ENCODE data around the gene PDGFC. TPM values are rescaled to one million over a fixed set of nuclear protein-coding genes. Genes with fewer than 3 reads are reported as not detected.

Gene PDGFC, protein sequence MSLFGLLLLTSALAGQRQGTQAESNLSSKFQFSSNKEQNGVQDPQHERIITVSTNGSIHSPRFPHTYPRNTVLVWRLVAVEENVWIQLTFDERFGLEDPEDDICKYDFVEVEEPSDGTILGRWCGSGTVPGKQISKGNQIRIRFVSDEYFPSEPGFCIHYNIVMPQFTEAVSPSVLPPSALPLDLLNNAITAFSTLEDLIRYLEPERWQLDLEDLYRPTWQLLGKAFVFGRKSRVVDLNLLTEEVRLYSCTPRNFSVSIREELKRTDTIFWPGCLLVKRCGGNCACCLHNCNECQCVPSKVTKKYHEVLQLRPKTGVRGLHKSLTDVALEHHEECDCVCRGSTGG
- 26.8 TPM for total RNA-seq
- long read RNA-seq, full-length matches to known transcripts = 4 of 12 reads
- long read RNA-seq, partial matches to known transcripts = 0 of 12 reads
- long read RNA-seq, other reads (novel, unspliced or antisense) = 8 of 12 reads

DNA sequence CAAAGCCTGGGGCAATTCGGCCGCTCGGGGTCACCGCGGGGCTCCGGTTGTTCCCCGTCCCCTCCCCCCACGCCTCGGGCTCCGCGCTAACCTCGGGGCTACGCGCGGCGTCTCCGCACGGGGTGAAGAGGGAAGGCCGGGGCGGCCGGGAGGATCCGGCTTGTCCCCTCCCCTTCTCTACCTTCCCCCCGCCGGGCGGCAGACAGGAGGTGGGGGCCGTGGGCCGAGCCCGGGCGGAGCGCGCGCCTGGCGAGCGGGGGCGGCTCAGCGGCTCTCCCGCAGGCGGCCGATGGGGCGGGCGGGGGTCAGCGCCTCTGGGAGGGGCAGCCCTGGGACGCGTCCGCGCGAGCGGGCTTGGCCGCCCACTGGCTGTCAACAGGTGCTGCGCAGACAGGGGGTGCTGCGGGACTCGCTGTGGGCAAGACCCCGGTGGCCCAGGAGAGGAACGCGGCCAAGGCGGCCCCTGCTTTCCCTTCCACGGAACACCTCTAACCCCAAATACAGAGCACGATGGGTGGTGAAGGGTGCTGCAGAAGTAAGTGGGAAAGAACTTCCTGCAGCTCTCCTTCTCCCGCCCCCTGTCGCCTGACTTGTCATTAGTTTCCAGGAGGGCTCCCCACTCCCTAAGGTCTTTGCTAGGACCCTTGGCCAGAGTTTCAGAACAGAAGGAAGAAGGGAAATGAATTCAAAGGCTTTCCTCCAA lies at the start of gene PDGFC:
PDGFC (minus strand) TSS at position 124 of the 703 bp plus-strand sequence. CDS start 896 bp downstream, outside the sequence.
- peak; percentile 94 for DNase-seq (ENCODE audit: low spot score)

- DNase-seq (ENCODE audit: low spot score) = no peak
Measured at GRCh38 chr4:157020882-157021281, 49.3 kb upstream of the PDGFC start.

DNA sequence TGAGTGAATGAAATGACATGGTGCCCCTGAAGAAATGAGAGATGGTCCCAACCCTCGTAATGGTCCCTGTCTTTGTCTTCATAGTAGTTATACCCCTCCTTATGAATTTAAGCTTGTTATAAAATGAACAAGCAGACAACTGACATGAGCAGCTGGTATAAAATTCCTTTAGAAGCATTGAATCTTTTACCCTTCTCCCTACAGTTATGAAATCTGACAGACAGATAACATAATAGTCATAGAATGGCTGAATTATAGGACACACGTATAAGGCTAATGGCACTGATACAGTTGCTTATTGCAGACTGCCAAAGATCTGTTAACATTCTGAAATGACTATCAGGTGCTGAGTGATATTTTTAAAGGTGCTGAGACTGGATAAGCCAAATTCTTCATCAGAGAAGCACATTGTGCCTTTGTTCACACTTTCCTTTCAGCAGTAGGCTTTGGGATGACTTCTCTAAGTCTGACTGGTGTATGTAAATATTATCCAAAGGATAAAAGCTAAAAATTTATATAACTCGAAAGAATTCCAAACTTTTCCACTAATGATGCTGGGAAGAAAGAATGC lies 47.4 kb upstream of the PDGFC start:
- no peak for DNase-seq (ENCODE audit: low spot score)

DNA sequence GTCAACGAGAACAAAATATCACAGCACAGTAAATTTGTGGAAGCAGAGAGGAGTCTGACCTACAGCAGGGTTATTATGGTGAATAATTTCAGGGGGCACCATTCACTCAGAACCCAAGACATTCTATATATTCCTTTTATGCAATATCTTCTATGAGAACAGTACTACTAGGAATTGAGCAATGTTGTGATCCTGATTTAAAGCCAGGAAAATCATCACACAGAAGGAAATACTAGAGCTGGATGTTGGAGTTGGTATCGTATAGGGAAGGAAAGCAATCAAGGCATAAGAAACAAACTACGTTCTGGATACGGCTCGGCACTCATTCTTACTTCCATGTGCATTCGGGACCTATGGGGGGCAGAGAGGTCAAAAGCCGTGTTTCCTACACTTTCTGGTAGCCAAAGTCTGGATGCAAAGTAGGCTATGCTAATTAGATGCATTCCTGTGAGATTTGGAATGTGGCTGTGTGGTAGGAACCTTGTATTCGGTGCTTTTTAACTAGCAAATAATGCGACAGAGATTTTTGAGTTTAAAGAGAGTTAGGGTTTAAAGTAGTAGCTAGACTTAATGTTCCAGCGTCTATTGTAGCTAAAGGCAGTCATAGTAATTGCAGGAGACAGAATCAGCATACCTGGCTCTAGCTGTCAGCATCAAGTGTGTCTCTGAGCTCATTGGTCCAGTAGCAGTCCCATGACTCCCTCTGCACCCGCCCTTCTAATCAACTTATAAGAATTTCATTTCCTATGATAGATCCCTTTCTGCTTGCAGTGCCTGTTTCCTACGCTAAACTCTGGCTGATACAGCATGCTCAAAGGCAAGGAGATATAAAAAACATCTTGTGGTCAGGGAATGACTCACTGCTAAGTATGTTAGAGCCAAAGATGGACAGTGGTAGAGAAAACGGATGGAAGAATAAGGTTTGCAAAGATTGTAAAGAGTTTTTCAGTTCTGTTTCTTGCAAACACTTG lies 43.3 kb upstream of the PDGFC start:
- DNase-seq (ENCODE audit: low spot score) = no peak

DNA sequence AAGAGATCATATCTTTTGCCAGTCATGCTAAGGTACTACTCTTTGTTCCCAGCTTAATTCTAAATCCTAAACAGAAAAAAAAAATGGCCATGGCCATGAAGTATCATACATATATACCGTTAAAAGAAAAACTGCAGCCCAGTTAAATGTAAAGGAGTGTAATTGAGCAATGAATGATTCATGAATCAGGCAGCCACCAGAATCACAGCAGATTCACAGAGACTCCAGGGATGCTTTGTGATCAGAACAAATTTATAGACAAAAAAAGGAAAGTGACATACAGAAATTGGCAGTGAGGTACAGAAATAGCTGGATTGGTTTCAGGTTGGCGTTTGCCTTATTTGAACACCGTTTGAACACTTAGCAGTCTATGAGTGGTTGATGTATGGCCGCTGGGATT lies 42.1 kb upstream of the PDGFC start:
- no peak for DNase-seq (ENCODE audit: low spot score)

- no peak for DNase-seq (ENCODE audit: low spot score)
Measured at GRCh38 chr4:157012781-157013180, 41.2 kb upstream of the PDGFC start.

DNA sequence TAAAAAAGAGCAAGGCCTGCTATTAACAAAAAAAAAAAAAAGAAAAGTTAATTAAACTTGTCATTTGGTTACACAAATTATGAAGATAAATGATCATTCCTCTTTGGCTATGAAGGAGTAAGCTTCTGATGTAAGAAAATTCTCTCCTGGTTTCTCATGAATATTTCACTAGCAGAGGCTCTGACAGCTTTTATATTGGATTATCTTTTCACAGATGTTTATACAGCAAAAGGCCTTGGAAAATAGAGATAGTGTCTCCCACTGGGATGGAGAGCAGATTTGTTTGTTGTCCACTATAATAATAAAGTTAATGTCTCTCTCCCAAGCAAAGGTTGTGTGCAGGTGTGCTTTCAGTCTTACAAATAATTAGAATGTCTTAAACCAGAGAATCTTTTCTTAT lies 40.7 kb upstream of the PDGFC start:
- no peak for DNase-seq (ENCODE audit: low spot score)

- DNase-seq (ENCODE audit: low spot score) = no peak
Measured at GRCh38 chr4:157010630-157011029, 39.0 kb upstream of the PDGFC start.

DNA sequence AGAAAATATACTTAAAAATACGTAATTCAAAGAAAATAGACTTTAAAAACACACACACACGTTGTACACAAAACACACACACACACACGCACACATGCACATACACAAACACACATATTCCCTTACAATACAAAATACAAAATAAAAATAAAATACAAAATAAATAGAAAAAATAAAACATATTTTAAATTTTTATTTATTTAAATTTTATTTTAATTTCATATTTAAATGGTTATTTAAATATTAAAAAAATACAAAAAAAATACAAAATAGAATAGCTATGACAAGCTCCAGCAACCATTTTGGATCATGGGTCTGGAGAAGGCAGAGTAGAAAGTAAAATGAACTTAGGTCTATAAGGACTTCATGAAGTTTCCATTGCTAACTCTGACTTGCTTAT lies 34.2 kb upstream of the PDGFC start:
- no peak for DNase-seq (ENCODE audit: low spot score)

GRCh38 chr4:157005193-157005592 lies 33.6 kb upstream of the PDGFC start:
- no peak for DNase-seq (ENCODE audit: low spot score)

GRCh38 chr4:157004279-157005161 lies 32.9 kb upstream of the PDGFC start:
- DNase-seq (ENCODE audit: low spot score) = no peak

DNA sequence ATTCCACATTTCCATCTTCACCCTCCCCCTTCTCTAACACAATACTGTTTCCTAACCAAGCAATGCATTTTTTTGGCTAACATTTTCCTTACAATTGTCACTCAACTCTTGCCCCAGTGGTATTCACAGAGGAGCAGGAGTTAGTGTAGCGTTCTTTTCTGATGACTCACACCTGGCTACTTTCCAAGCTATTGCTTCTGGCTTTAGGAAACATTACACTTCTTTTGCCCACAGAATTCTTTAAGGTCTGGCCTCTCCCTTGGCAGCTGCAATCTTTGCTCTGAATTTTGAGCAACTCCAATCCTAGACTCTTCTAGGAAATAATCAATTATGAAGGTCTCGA lies 27.5 kb upstream of the PDGFC start:
- no peak for DNase-seq (ENCODE audit: low spot score)

- DNase-seq (ENCODE audit: low spot score) = no peak
Measured at GRCh38 chr4:156998500-156999174, 27.0 kb upstream of the PDGFC start.

DNA sequence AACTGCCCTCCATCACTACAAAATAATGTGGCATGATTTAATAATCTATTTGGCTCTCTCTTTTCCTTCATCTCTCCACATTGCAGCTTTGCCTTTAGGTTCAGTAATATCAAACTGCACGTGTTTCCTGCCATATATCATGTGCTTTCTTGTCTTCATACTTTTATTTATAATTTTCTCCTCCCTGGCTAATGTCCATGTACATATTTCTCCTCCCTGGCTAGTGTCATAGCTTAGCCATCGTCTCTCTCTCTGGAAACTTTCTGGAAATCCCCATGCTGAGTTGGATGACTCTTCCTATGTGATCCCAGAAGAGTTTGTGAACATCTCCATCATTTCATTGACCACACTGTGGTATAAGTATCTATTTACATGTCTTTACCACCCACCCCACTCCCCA lies 21.3 kb upstream of the PDGFC start:
- no peak for DNase-seq (ENCODE audit: low spot score)

GRCh38 chr4:156991161-156991560 lies 19.6 kb upstream of the PDGFC start:
- no peak for DNase-seq (ENCODE audit: low spot score)

DNA sequence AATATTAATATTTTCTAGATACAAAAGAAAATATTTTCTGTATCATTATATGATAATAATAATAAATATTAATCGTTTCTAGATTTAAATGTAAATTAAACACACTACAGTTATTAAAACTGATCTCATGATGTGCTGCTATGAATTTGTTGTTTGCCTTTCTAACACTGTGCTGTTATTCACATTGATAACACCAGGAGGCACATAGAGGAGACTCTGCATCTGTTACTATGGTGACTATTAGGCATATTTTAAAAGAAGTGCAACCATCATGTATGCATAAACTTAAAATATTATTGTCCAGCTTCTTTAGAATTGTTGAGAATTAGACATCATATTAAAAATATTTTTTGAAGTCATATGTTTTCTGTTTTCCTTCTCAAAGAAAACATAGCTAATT lies 11.8 kb upstream of the PDGFC start:
- DNase-seq (ENCODE audit: low spot score) = no peak

- no peak for DNase-seq (ENCODE audit: low spot score)
Measured at GRCh38 chr4:156981262-156981769, 9.7 kb upstream of the PDGFC start.

DNA sequence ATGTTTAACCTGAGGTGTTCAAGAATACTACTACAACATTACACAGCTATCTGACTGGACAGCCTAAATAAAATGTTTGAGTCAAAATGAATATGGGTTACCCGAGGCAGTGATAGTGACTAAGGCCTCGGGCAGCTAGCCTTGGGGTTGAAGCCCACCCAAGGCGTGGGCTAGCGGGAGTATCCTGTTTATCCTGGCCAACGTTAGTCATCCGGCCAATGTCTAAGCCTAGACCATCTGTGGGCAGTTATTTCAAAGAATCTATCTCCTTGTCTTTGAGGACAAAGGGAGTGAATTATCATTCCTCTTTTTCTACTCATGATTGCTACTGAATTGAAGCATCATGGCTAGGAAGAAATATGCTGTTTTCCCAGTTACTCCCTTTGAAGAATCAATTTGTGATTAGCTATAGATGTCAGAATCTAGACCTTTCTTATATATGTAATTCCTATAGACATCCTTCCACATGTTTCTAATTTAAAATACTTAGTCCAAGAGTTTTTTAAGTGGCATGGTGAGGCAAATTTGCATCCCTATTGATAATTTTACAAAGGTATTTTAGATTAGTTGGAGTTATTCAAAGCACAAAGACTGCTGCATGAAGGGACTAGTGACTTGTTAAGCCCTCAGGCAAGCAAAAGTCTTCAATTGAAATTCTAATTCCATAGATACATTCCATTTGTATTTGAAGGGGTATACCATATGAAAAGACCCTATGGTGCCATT lies 6.0 kb upstream of the PDGFC start:
- DNase-seq (ENCODE audit: low spot score) = no peak

DNA sequence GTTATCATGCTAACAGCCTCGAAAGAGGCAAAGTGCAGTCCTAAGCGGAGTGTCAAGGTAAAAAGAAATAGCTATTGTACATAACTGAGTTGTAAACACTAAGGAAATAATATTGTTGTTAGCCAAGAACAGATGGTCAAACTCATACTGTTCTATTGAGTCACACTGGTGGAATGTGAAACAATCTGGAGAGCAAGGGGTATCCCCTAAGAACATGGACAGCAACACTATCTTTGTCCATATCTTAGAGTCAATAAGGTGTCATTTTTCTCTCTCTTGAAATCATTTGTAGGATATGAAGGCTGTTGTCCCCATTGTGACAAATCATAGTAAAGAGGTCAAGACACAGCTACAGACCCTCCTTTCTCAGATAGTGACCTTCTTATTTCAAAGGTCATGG lies 4.5 kb upstream of the PDGFC start:
- no peak for DNase-seq (ENCODE audit: low spot score)

Measured in mesenteric fat pad (tissue), 1 donor.